OCI-LY7 (cell line): ENCODE measurements around the gene TNPO1. TPM values are rescaled to one million over a fixed set of nuclear protein-coding genes. Genes with fewer than 3 reads are reported as not detected.
"Not testable (repeated sequence)": the region's sequence is repeated elsewhere in the genome, so short reads cannot be mapped to it uniquely, and the experiment has no call there.

Experiments used
- BruUV-seq: library from RNA; stranded (reverse); fragments of 400-500 nt; replicated peaks from 2 replicates; lab custom pipeline; 2021; lab: Mats Ljungman, UMichigan
- CTCF ChIA-PET: fragments of 300-600 bp; sonication (Branson Sonifier 250); formaldehyde crosslinking; loops from one replicate; lab custom pipeline; 2022; ENCODE audit warnings: antibody characterized with exemption; ENCODE audit not compliant: unreplicated experiment; lab: Charles Lee
- POLR2A ChIA-PET: fragments of 300-600 bp; sonication (Branson Sonifier 250); formaldehyde crosslinking; loops from one replicate; lab custom pipeline; 2022; ENCODE audit warnings: antibody characterized with exemption; lab: Charles Lee
- DNase-seq: peaks from one replicate; pipeline ENCODE4 v3.0.0-alpha.2; 2015; ENCODE audit warnings: low spot score
- H2AFZ ChIP-seq: fragments of 200-600 bp; sonication (generic), shearing (Covaris generic); 2 replicates; pipeline ENCODE4 v1.6.1; 2014; ENCODE audit warnings: mild to moderate bottlenecking, antibody characterized with exemption, low read length, moderate library complexity
- H3K27ac ChIP-seq: fragments of 200-600 bp; sonication (generic); 2 replicates; pipeline ENCODE4 v1.5.1; 2014; ENCODE audit warnings: mixed run types, low read depth, mild to moderate bottlenecking, moderate library complexity, low read length, inconsistent platforms; ENCODE audit not compliant: poor library complexity, severe bottlenecking
- H3K36me3 ChIP-seq: fragments of 200-600 bp; sonication (generic); 2 replicates; pipeline ENCODE4 v1.6.1; 2014; ENCODE audit warnings: mild to moderate bottlenecking, antibody characterized with exemption, low read length, moderate library complexity, mixed read lengths; ENCODE audit not compliant: insufficient read depth
- H3K4me1 ChIP-seq: fragments of 200-600 bp; sonication (generic); 2 replicates; pipeline ENCODE4 v1.5.1; 2014; ENCODE audit warnings: mild to moderate bottlenecking, low read length; ENCODE audit not compliant: insufficient read depth, poor library complexity, severe bottlenecking
- H3K4me2 ChIP-seq: fragments of 200-600 bp; sonication (generic); 2 replicates; pipeline ENCODE4 v1.6.1; 2014; ENCODE audit warnings: mild to moderate bottlenecking, low read length
- H3K4me3 ChIP-seq: fragments of 200-600 bp; sonication (generic); 2 replicates; pipeline ENCODE4 v1.5.1; 2014; ENCODE audit warnings: mild to moderate bottlenecking, low read depth, low read length; ENCODE audit not compliant: poor library complexity, severe bottlenecking
- H3K79me2 ChIP-seq: fragments of 200-600 bp; sonication (generic); 2 replicates; pipeline ENCODE4 v1.6.1; 2016; ENCODE audit warnings: low read depth, mild to moderate bottlenecking, low read length, moderate library complexity, mixed read lengths; ENCODE audit not compliant: insufficient read depth
- H3K9me2 ChIP-seq: fragments of 200-600 bp; sonication (generic); 2 replicates; pipeline ENCODE4 v1.6.1; 2016; ENCODE audit warnings: mild to moderate bottlenecking, low read length, mixed read lengths; ENCODE audit not compliant: insufficient read depth
- H3K9me3 ChIP-seq: fragments of 200-600 bp; sonication (generic); 2 replicates; pipeline ENCODE4 v1.6.1; 2014; ENCODE audit warnings: mild to moderate bottlenecking, mixed run types, low read length, mixed read lengths
- H4K20me1 ChIP-seq: fragments of 200-600 bp; sonication (generic); 2 replicates; pipeline ENCODE4 v1.6.1; 2014; ENCODE audit warnings: mild to moderate bottlenecking, antibody characterized with exemption, low read length, moderate library complexity, mixed read lengths; ENCODE audit not compliant: insufficient read depth
- EZH2phosphoT487 ChIP-seq: fragments of 200-600 bp; sonication (generic); IDR thresholded peaks from 2 replicates; pipeline ENCODE4 v1.6.1; 2018; ENCODE audit warnings: low read depth, borderline replicate concordance, mild to moderate bottlenecking, mixed run types, antibody characterized with exemption, low read length, moderate library complexity, mixed read lengths
- intact Hi-C: fragments of 100-400 bp; cut with micrococcal nuclease; formaldehyde crosslinking; loops from one replicate; pipeline ENCODE4 v1.10.0; 2022; ENCODE audit not compliant: unreplicated experiment
- total RNA-seq, 2 experiments: library from RNA; depleted of rRNA in 1 of 2; stranded (reverse); fragments of >200 nt in 1 of 2; shearing (Covaris generic) in 1 of 2; gene quantifications; 2 replicates each; pipeline ENCODE4 v1.2.3, GENCODE V29; 2014 to 2022
- TF ChIP-seq, protein P1 (sequence below): fragments of 200-600 bp; sonication (generic); conservative IDR thresholded peaks from 2 replicates; pipeline ENCODE4 v1.5.1; 2014; ENCODE audit warnings: mild to moderate bottlenecking, antibody characterized with exemption, low read length, moderate library complexity, mixed read lengths

The TNPO1 gene
- total RNA-seq, 2 experiments from 2014 or later = 95.2 to 132 TPM

DNA sequence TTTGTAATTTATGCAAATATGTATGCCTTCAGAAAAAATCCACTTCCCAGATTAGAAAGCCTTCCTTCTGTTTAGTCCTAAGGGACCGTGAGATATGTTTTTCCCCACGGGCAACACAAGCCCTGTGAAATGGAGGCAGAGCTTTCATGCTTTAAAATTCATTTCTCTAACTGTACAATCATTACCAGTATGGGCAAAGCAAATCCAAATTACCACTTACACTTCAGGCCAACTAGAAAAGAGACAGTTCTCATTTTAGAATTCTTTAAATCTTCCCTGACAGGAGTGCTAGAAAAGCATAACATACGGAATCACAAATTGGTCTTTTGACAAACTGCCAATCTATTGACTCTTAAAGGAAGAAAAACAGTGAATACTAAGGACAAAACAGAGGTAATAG lies 20.5 kb upstream of the TNPO1 start:
- Histone ChIP-seq H2AFZ (no peak overlapping the region), H3K4me1 (no peaks in the 10 kb centered on the region), H3K9me3 (no peaks in the 10 kb centered on the region), H3K79me2 (no peaks in the 10 kb centered on the region), H3K4me2 (no peak overlapping the region), H3K4me3 (no peak overlapping the region), H4K20me1 (no peaks in the 10 kb centered on the region), H3K9me2 (no peaks in the 10 kb centered on the region), H3K27ac (no peak overlapping the region), H3K36me3 (no peaks in the 10 kb centered on the region)
- TF ChIP-seq EZH2phosphoT487 = no peak
- TF ChIP-seq, protein P1, sequence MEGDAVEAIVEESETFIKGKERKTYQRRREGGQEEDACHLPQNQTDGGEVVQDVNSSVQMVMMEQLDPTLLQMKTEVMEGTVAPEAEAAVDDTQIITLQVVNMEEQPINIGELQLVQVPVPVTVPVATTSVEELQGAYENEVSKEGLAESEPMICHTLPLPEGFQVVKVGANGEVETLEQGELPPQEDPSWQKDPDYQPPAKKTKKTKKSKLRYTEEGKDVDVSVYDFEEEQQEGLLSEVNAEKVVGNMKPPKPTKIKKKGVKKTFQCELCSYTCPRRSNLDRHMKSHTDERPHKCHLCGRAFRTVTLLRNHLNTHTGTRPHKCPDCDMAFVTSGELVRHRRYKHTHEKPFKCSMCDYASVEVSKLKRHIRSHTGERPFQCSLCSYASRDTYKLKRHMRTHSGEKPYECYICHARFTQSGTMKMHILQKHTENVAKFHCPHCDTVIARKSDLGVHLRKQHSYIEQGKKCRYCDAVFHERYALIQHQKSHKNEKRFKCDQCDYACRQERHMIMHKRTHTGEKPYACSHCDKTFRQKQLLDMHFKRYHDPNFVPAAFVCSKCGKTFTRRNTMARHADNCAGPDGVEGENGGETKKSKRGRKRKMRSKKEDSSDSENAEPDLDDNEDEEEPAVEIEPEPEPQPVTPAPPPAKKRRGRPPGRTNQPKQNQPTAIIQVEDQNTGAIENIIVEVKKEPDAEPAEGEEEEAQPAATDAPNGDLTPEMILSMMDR = no peak
- POLR2A ChIA-PET = no interaction called here
- CTCF ChIA-PET = no interaction called here
- BruUV-seq = no TSS peak
- intact Hi-C loops = no loop called here
- no peak for DNase-seq

DNA sequence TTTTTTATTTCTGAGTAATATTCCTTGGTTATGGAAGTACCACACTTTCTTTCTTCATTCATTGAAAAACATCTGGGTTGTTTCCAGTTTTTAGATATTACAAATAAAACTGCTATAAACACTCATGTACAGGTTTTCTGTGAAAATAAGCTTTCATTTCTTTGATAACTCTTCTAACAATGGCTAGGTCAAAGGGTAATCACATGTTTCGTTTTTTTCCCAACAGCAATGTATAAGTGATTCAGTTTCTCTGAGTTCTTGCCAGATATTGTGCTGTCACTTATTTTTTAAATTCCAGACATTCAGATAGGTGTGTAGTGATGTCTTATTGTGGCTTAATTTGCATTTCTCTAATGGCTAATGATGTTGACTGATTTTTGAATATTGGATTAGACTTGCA lies 16.7 kb upstream of the TNPO1 start:
- Histone ChIP-seq H3K9me3 (no peaks in the 10 kb centered on the region), H3K4me3 (no peak overlapping the region), H3K4me2 (no peak overlapping the region), H3K79me2 (no peaks in the 10 kb centered on the region), H2AFZ (no peak overlapping the region), H3K36me3 (no peaks in the 10 kb centered on the region), H4K20me1 (no peaks in the 10 kb centered on the region), H3K27ac (no peak overlapping the region), H3K4me1 (no peaks in the 10 kb centered on the region), H3K9me2 (no peaks in the 10 kb centered on the region)
- intact Hi-C loops = no loop called here
- TF ChIP-seq, protein P1 = no peak
- no peak for TF ChIP-seq EZH2phosphoT487
- no TSS peak for BruUV-seq
- CTCF ChIA-PET = no interaction called here
- POLR2A ChIA-PET = interaction anchor here (0.5 to 0.7 kb wide), 2 partner anchors 39 to 883 kb away, joined by 3 to 4 read pairs; no protein-coding TSS in a partner anchor
- DNase-seq = no peak

DNA sequence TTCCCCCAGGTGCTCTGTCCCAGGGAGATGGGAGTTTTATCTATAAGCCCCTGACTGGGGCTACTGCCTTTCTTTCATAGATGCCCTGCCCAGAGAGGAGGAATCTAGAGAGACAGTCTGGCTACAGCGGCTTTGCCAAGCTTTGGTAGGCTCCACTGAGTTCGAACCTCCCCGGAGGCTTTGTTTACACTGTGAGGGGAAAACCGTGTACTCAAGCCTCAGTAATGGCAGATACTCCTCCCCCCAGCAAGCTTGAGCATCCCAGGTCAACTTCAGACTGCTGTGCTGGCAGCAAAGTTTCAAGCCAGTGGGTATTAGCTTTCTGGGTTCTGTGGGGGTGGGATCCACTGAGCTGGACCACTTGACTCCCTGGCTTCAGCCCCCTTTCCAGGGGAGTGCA lies 7.8 kb upstream of the TNPO1 start:
- POLR2A ChIA-PET, H3K27ac ChIP-seq, BruUV-seq, DNase-seq, H3K79me2 ChIP-seq, H4K20me1 ChIP-seq, intact Hi-C loops, H2AFZ ChIP-seq, H3K36me3 ChIP-seq, H3K9me2 ChIP-seq, H3K4me1 ChIP-seq, CTCF ChIA-PET, H3K9me3 ChIP-seq, H3K4me2 ChIP-seq, H3K4me3 ChIP-seq: not testable (repeated sequence)
